ENCODE results near the gene CHMP4B.

Gene CHMP4B

GRCh38 chr20:33866398-33867100 lies 55.4 kb downstream of the CHMP4B start:
- DNase-seq, result no peak

DNA sequence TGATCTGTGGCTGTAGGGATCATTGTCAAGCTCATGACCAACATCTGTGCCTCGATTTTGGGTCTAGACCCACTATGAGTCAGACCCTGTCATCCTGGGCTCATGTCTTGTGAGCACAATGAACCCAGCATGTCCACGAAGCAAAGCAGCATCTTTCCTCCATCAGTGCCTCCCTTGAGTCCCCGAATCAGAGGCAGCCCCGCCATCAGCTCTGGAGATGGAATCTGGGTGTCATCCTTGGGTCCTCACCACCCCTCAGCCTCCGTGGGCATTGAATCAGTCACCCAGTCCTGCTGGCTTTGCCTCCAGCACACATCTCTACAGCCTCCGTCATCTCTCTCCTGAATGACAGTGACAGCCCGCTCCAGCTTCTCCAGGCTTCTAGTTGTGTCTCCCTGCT lies 56.9 kb downstream of the CHMP4B start:
- DNase-seq, result no peak

DNA sequence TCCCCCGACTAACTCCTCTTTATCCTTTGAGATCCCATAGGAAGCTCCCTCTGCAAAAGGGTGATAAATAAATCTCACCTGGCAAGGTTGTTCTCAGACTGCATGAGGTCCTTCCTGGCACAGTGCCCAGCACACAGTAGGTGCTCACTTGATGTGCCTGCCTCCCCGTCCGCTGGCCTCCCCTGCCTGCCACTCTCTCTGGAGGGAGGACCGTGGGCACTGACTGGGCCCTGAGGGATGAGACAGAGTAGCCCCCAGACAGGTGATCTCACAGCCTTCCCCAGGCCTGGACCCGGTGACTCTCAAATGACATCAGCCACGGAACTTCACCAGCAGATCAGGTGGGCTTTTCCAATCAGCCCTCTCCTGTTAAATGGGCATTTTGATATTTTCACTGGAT lies 57.4 kb downstream of the CHMP4B start:
- DNase-seq, result no peak

DNA sequence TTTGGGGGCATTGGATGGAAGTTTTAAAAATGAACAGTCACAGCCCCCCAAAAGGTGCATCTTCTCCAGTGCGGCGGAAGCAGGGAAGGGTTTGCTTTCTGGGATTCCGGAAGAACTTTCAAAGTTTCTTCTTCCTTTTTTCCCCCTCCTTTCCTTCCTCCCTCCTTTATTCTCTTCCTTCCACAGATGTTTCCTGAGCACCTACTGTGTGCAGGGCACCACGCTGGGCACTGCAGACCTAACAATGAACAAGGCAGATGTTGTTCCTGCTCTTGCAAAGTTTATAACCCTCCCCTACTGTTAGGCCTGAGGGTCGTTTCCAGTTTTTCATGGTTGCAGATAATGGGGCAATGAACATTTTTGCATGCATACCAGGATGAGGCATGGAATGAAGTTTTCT lies 58.1 kb downstream of the CHMP4B start:
- DNase-seq, result no peak

GRCh38 chr20:33871362-33871761 lies 60.2 kb downstream of the CHMP4B start:
- no peak for DNase-seq

- DNase-seq, result no peak
Measured at GRCh38 chr20:33874129-33874528, 63.0 kb downstream of the CHMP4B start.

DNA sequence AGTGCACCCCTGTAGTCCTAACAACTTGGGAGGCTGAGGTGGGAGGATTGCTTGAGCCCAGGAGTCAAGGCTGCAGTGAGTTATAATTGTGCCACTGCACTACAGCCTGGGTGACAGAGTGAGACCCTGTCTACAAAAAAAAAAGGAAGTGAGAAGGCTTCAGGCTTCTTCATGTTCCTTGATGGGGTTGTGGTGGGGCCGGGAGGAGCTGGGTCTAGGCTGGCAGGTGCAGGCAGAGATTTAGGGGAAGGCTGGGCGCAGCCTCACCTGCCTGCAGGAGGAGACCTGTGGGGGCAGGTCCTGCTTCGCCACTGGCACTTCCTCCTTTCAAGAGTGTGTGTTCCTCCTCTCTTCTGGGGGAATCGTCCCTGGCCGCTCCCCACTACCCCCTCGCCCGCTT lies 63.9 kb downstream of the CHMP4B start:
- DNase-seq, result no peak

- DNase-seq, result no peak
Measured at GRCh38 chr20:33875534-33876026, 64.4 kb downstream of the CHMP4B start.

DNA sequence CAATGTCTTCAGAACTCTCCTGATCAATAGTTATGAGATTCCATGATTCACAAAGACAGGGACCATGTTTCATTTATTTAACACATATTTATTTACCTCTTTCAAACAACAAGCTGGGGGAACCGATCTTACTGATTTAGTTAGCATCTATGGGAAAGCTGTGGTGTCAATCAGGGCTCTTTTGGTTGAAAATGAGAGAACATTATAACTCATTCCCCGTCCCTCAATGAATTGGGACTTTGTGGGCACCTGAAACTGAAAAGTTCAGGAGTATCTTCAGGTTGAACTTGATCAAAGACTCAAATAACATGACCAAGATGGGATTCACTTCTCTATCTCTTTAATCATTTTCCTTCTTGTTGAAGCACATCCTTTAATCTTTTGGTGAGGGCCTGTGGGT lies 67.4 kb downstream of the CHMP4B start:
- DNase-seq, result no peak

- DNase-seq, result no peak
Measured at GRCh38 chr20:33880396-33880795, 69.2 kb downstream of the CHMP4B start.

DNA sequence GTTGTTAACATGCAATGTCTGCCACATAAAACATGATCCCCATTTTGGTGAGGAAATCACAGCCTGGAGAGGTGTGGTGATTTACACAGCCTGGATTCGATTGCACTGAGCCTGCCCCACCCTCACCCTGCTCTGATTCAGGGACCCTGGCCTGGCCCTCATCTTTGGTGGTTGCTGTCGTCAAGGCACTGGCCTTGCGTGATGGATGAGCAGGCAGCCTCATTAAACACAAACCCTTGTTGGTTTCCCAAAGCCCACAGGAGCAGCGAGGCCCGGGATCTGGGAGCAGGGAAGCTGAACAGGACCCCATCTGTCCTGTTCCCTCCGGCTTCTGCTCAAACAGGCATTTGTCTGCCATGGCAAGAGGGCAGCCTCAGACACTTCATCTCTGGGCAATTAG lies 70.8 kb downstream of the CHMP4B start:
- no peak for DNase-seq

DNA sequence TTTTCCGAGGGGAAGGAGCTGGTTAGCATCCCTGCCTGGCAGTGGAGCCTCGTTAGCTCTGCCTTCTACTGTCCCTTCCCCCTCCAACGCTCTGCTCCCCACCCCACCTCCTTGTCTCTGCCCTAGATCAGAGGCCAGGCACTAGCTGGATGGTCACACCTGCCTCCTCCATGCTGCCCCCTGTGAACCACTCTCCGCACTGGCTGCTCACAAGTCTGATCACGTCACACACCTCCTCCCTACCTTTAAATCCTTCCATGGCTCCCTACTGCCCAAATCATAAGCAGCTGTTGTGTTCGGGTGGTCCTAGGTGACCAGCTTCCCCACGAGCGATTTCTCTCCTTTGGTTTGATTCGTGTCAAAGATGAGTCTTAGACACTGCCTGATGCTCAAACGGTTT lies 71.3 kb downstream of the CHMP4B start:
- no peak for DNase-seq

DNA sequence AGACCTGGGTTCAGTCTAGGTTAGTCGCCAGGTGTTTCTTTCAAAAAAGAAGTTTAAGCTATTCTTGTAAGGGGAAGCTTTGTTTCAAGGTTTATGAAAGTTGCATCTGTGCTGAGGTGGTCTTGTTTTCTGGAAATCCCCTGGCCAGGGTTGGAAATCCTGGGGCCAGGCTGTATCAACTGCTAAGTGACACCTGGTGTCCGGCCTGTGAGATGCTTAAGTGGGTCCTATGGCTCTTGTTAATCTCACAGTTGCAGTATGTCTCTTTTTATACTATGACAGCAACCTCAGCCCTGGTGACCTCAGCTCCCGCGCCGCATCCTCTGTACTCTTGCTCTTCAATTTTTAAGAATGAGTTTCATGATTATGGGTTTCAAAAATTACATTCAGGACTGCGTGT lies 72.0 kb downstream of the CHMP4B start:
- DNase-seq, result no peak

DNA sequence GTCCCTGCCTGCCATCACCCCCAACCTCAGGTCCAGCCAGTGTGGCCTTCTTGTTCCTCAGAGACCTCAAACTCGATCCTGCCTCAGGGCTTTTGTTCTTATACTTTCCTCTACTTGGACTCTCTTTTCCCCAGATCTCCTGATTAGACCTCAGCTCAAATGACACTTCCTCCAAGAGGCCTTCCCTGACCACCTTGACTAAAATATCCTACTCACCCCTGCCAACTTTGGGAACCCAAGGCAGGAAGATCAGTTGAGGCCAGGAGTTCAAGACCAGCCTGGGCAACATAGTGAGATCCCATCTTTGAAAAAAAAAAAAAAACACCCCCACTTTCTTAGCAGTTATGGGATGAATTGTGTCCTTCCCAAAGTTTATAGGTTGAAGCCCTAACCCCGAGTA lies 73.5 kb downstream of the CHMP4B start:
- no peak for DNase-seq

DNA sequence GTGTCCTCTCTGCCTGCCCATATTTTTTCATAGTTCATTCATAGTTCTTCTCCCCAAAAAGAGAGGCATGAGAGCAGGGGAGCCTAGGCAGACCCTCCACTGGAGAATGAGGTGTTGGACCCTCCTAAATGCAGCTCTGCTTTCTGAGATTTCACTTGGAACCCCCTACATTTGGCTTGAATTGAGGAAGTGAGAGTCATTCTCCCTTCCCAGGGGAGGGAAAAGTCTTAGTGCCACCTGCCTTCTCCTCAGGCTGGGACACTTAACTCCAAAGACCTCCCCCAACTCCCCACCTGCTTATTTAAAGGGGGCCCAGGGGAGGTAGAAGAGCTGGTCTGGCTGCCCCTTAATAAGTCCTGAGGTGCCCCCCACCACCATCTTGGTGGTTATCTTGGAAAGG lies 78.2 kb downstream of the CHMP4B start:
- DNase-seq, result no peak

GRCh38 chr20:33890557-33890956 lies 79.4 kb downstream of the CHMP4B start:
- DNase-seq, result no peak

DNA sequence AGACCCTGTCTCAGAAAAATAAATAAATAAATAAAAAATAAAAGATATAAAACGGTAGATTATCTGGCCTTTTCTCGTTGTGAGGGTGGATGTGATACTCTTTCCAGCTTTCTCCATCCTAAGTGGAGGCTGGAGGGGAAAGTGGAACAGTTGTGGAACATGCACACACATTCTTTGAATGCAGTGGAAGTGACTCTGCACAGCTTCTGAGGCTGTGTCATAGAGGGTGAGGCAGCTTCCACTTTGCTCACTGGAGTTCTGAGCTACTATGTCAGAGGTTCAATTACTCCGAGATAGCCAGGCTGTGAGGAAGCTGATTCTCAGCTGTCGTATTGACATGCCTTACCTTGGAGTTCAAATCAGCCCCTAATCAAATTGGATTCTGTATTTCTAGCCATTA lies 82.2 kb downstream of the CHMP4B start:
- DNase-seq, result peak; percentile 72

DNA sequence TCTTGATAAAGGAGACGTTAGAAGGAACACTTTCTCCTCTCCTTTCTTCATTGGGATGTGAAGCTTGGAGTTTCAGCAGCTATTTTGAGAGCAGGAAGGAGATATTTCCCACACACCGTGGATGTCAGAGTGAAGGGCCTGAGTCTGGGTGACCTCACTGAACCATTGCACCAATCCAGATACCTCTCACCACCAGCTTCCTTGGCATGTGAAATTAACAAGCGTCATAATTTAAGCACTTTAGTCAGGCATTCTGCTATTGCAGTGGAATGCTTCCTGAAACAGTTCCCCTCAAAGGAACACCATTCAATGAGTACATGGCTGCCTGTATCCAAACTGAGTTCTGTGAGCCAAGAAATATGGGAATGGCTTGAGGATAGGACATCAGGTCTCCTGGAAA lies 83.7 kb downstream of the CHMP4B start:
- peak; percentile 14 for DNase-seq

DNA sequence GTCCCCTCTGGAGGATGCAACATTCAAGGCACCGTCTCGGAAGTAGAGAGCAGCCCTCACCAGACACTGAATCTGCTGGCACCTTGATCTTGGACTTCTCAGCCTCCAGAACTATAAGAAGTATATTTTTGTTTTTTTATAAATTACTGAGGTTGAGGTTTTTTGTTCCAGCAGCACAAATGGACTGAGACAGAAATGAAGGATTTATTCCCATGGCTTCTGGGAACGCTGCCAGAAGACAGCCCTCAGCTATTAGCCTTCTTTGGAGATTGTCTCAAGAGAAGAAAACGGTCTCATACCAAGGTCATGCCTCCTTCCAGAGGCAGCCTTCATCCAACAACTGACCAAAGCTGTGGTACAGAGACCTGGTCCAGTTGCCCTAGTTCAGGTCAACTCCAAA lies 85.4 kb downstream of the CHMP4B start:
- DNase-seq, result peak; percentile 55

GRCh38 chr20:33897313-33897912 lies 86.3 kb downstream of the CHMP4B start:
- no peak for DNase-seq

DNA sequence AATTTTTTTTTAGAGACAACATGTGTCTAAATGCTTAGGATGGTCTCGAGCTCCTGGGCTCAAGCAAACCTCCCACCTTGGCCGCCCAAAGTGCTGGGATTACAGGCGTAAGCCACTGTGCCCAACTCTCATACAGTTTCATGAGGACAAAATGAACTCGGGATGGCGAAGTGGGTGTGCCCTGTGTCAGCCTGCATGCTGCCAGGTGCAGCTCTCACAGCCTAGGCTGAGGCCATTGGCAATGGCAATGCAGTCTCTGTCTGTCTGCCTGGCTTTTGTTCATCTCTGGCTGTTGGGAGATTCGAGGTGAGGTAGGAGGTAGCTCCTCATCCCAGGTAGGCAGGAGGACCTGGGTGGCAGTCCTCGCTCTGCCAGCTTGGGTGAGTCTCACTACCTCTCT lies 88.0 kb downstream of the CHMP4B start:
- no peak for DNase-seq

GRCh38 chr20:33900521-33901131 lies 89.5 kb downstream of the CHMP4B start:
- no peak for DNase-seq

GRCh38 chr20:33901132-33901523 lies 90.0 kb downstream of the CHMP4B start:
- no peak for DNase-seq

- no peak for DNase-seq
Measured at GRCh38 chr20:33902011-33902410, 90.9 kb downstream of the CHMP4B start.
